Thyroid gland (tissue), 4 donors: ENCODE measurements around the gene FXYD2. TPM values are rescaled to one million over a fixed set of nuclear protein-coding genes. Genes with fewer than 3 reads are reported as not detected.
A peak's percentile ranks its signal among the peaks of the same experiment; 100 is the strongest.

Experiments
- DNase-seq, 2 donors: peaks; one replicate each; pipeline ENCODE4 v3.0.0-alpha.2; 2019
- H3K27ac ChIP-seq, 3 donors: fragments of 200-600 bp; sonication (generic); 1 replicate in 2 of 3; 2 replicates in 1 of 3; pipeline ENCODE4 v1.5.1; 2016 to 2019; ENCODE audit warnings: mild to moderate bottlenecking in 1 of 3, moderate library complexity in 1 of 3
- H3K27me3 ChIP-seq: fragments of 200-600 bp; sonication (generic); one replicate; pipeline ENCODE4 v1.5.1; 2019
- H3K36me3 ChIP-seq, 2 donors: fragments of 200-600 bp; sonication (generic); one replicate each; pipeline ENCODE4 v1.5.1; 2016 to 2019
- H3K4me1 ChIP-seq, 2 donors: fragments of 200-600 bp; sonication (generic); one replicate each; pipeline ENCODE4 v1.5.1; 2017 to 2019
- H3K4me3 ChIP-seq, 3 donors: fragments of 200-600 bp; sonication (generic); replicated peaks in 1 of 3; 1 replicate in 2 of 3; 2 replicates in 1 of 3; pipeline ENCODE4 v1.5.1; 2016; ENCODE audit warnings: mild to moderate bottlenecking in 1 of 3
- H3K9me3 ChIP-seq: fragments of 200-600 bp; sonication (generic); one replicate; pipeline ENCODE4 v1.5.1; 2017
- CTCF ChIP-seq, 6 experiments: fragments of 200-600 bp in 3 of 6; fragments of 450-650 bp in 3 of 6; sonication (generic) in 3 of 6; IDR thresholded peaks; one replicate each; pipeline ENCODE4 v1.5.1; 2016 to 2019; ENCODE audit warnings: antibody characterized with exemption in 6 of 6, mild to moderate bottlenecking in 2 of 6, inconsistent platforms in 1 of 6, moderate library complexity in 1 of 6
- POLR2A ChIP-seq, 2 donors: fragments of 450-650 bp; IDR thresholded peaks; one replicate each; pipeline ENCODE4 v1.6.1; 2017; ENCODE audit warnings: antibody characterized with exemption in 2 of 2, mild to moderate bottlenecking in 2 of 2, moderate library complexity in 1 of 2
- WGBS, 2 donors: methylation state at CpG; one replicate each; pipeline ENCODE4 v1.1.5; 2017; 5-methylcytosine and 5-hydroxymethylcytosine counted together
- intact Hi-C: fragments of 100-400 bp; cut with DNase I; formaldehyde crosslinking; loops from one replicate; pipeline ENCODE4 v1.15.1; 2023
- total RNA-seq, 4 donors: library from RNA; depleted of rRNA; stranded (reverse); fragments of >200 nt; gene quantifications; one replicate each; pipeline ENCODE4 v1.2.3, GENCODE V29; 2016

The FXYD2 gene
- total RNA-seq, 4 donors from 2014 or later, result 0.42 to 2.8 (median 1.5) TPM

GRCh38 chr11:117823946-117824420 lies 561 bp downstream of the FXYD2 start:
- H3K27ac ChIP-seq, result peak overlapping the region; percentile 44 to 79 (median 57)
- intact Hi-C loops, result no loop called here
- TF ChIP-seq CTCF (IDR thresholded peaks at IDR 0.05) (no peak), POLR2A (IDR thresholded peaks at IDR 0.05) (no peak)
- peaks cover 7 to 38% of the 10 kb centered on the region in 2 donors for H3K4me1 ChIP-seq
- H3K36me3 ChIP-seq, result no peaks in the 10 kb centered on the region
- no peaks in the 10 kb centered on the region for H3K9me3 ChIP-seq
- 64 to 78% methylated on average over 12 to 13 of the region's 13 CpGs for WGBS, 2 donors
- H3K4me3 ChIP-seq, result no peak overlapping the region
- no peaks in the 10 kb centered on the region for H3K27me3 ChIP-seq
- peak; percentile 30 to 34 for DNase-seq

- H3K27me3 ChIP-seq, result no peaks in the 10 kb centered on the region
- no peaks in the 10 kb centered on the region for H3K9me3 ChIP-seq
- H3K4me1 ChIP-seq, result peaks cover 7 to 39% of the 10 kb centered on the region in 2 donors
- H3K36me3 ChIP-seq, result no peaks in the 10 kb centered on the region
- TF ChIP-seq POLR2A (IDR thresholded peaks at IDR 0.05) (no peak), CTCF (IDR thresholded peaks at IDR 0.05) (no peak)
- no peak for DNase-seq
- H3K27ac ChIP-seq, result peak overlapping the region; percentile 44 to 79 (median 57)
- 61 to 63% methylated on average over 17 to 18 of the region's 18 CpGs for WGBS, 2 donors
- intact Hi-C loops, result no loop called here
- no peak overlapping the region for H3K4me3 ChIP-seq
These were observed 1.1 kb downstream of the FXYD2 start for GRCh38 chr11:117823294-117823945.

GRCh38 chr11:117822074-117823033 lies 2.2 kb downstream of the FXYD2 start:
- H3K4me3 ChIP-seq, result no peak overlapping the region
- TF ChIP-seq CTCF (IDR thresholded peaks at IDR 0.05), result peak; percentile 19 to 63 (median 31)
- TF ChIP-seq POLR2A (IDR thresholded peaks at IDR 0.05), result no peak
- no peaks in the 10 kb centered on the region for H3K36me3 ChIP-seq
- no peaks in the 10 kb centered on the region for H3K9me3 ChIP-seq
- peak; percentile 38 to 51 for DNase-seq
- peaks cover 13 to 48% of the 10 kb centered on the region in 2 donors for H3K4me1 ChIP-seq
- intact Hi-C loops, result no loop called here
- no peak overlapping the region for H3K27ac ChIP-seq
- WGBS, 2 donors, result 70 to 80% methylated on average over 20 to 31 of the region's 33 CpGs
- H3K27me3 ChIP-seq, result no peaks in the 10 kb centered on the region

GRCh38 chr11:117821431-117821830 lies 3.1 kb downstream of the FXYD2 start:
- DNase-seq, result no peak
- no peaks in the 10 kb centered on the region for H3K9me3 ChIP-seq
- 88 to 94% methylated on average over 3 to 12 of the region's 12 CpGs for WGBS, 2 donors
- TF ChIP-seq POLR2A (IDR thresholded peaks at IDR 0.05) (no peak), CTCF (IDR thresholded peaks at IDR 0.05) (no peak)
- H3K27me3 ChIP-seq, result no peaks in the 10 kb centered on the region
- H3K27ac ChIP-seq, result no peak overlapping the region
- H3K4me1 ChIP-seq, result peaks cover 16 to 57% of the 10 kb centered on the region in 2 donors
- H3K36me3 ChIP-seq, result no peaks in the 10 kb centered on the region
- no peak overlapping the region for H3K4me3 ChIP-seq
- intact Hi-C loops, result no loop called here
